22Rv1 (cell line): ENCODE data around the gene MB21D2.

Experiments
- H3K27ac ChIP-seq: fragments of 450-650 bp; 2 replicates; pipeline ENCODE4 v1.5.1; 2017
- CTCF ChIP-seq: fragments of 450-650 bp; IDR thresholded peaks from 2 replicates; pipeline ENCODE4 v1.5.1; 2017; ENCODE audit warnings: mild to moderate bottlenecking
- ZFX ChIP-seq: fragments of 450-650 bp; IDR thresholded peaks from 2 replicates; pipeline ENCODE4 v1.6.1; 2017; ENCODE audit warnings: antibody characterized with exemption, borderline replicate concordance

The MB21D2 gene

GRCh38 chr3:192892981-192893700 is 24.5 kb downstream of the MB21D2 start:
- TF ChIP-seq CTCF (no peak), ZFX (no peak)
- no peak overlapping the region for H3K27ac ChIP-seq

GRCh38 chr3:192890347-192891335 is 27.0 kb downstream of the MB21D2 start:
- H3K27ac ChIP-seq: no peak overlapping the region
- TF ChIP-seq ZFX (no peak), CTCF (no peak)

- H3K27ac ChIP-seq: no peak overlapping the region
- TF ChIP-seq CTCF (no peak), ZFX (no peak)
Measured at GRCh38 chr3:192889679-192890078, 28.0 kb downstream of the MB21D2 start.

GRCh38 chr3:192888190-192888589 is 29.5 kb downstream of the MB21D2 start:
- TF ChIP-seq CTCF: no peak
- no peak for TF ChIP-seq ZFX
- H3K27ac ChIP-seq: no peak overlapping the region

GRCh38 chr3:192887701-192888100 is 30.0 kb downstream of the MB21D2 start:
- TF ChIP-seq CTCF (no peak), ZFX (no peak)
- H3K27ac ChIP-seq: no peak overlapping the region

GRCh38 chr3:192887047-192887446 is 30.6 kb downstream of the MB21D2 start:
- TF ChIP-seq ZFX (no peak), CTCF (no peak)
- H3K27ac ChIP-seq: no peak overlapping the region
